Effector memory CD8-positive, alpha-beta T cell (primary cell): ENCODE measurements around the gene MOGAT2.
"Not testable (repeated sequence)": the region's sequence is repeated elsewhere in the genome, so short reads cannot be mapped to it uniquely, and the experiment has no call there.

Source experiments
- ATAC-seq: fragments of 150-1000 bp; cut with Tn5 transposase; replicated peaks from 2 replicates; pipeline ENCODE4 v1.10.0; 2021; ENCODE audit warnings: mild to moderate bottlenecking, moderate library complexity
- DNase-seq, 3 experiments: peaks; one replicate each; pipeline ENCODE4 v3.0.0; 2021
- H3K27ac Mint-ChIP-seq, 2 donors: one replicate each; pipeline ENCODE4 v1.8.0; 2022; ENCODE audit warnings: mild to moderate bottlenecking in 2 of 2, mixed read lengths in 2 of 2, moderate library complexity in 2 of 2
- H3K27me3 Mint-ChIP-seq, 2 donors: one replicate each; pipeline ENCODE4 v1.8.0; 2022; ENCODE audit warnings: mixed read lengths in 2 of 2
- H3K36me3 Mint-ChIP-seq: one replicate; pipeline ENCODE4 v1.8.0; 2022; ENCODE audit warnings: mild to moderate bottlenecking, moderate library complexity, mixed read lengths; ENCODE audit not compliant: insufficient read depth
- H3K4me1 Mint-ChIP-seq, 2 donors: one replicate each; pipeline ENCODE4 v1.8.0; 2022; ENCODE audit warnings: low read depth in 2 of 2, mixed read lengths in 2 of 2
- H3K4me3 Mint-ChIP-seq, 2 donors: one replicate each; pipeline ENCODE4 v1.8.0; 2022; ENCODE audit warnings: mild to moderate bottlenecking in 2 of 2, mixed read lengths in 2 of 2, moderate library complexity in 2 of 2
- H3K9me3 Mint-ChIP-seq, 2 donors: one replicate each; pipeline ENCODE4 v1.8.0; 2022; ENCODE audit warnings: mixed read lengths in 2 of 2

MOGAT2 gene

GRCh38 chr11:75728992-75729391 lies 11.4 kb downstream of the MOGAT2 start:
- no peak for ATAC-seq
- Mint-ChIP-seq H3K27me3 (peaks cover 10 to 23% of the 10 kb centered on the region in 2 donors), H3K9me3 (no peaks in the 10 kb centered on the region), H3K4me1 (no peaks in the 10 kb centered on the region), H3K4me3 (no peak overlapping the region), H3K27ac (no peak overlapping the region), H3K36me3 (no peaks in the 10 kb centered on the region)
- DNase-seq, result no peak

- Mint-ChIP-seq H3K36me3 (no peaks in the 10 kb centered on the region), H3K4me3 (no peak overlapping the region)
- ATAC-seq, result no peak
Measured at GRCh38 chr11:75731095-75731494, 13.5 kb downstream of the MOGAT2 start.

GRCh38 chr11:75733071-75733430 lies 15.4 kb downstream of the MOGAT2 start:
- no peak overlapping the region for H3K4me3 Mint-ChIP-seq
- ATAC-seq (no peak), DNase-seq (no peak)
- H3K9me3 Mint-ChIP-seq, result no peaks in the 10 kb centered on the region
- no peaks in the 10 kb centered on the region for H3K4me1 Mint-ChIP-seq
- no peak overlapping the region for H3K27ac Mint-ChIP-seq
- peaks cover 10 to 47% of the 10 kb centered on the region in 2 donors for H3K27me3 Mint-ChIP-seq
- H3K36me3 Mint-ChIP-seq, result no peaks in the 10 kb centered on the region

More at GRCh38 chr11:75731095-75731494, 13.5 kb downstream of the MOGAT2 start:
- no peaks in the 10 kb centered on the region for H3K4me1 Mint-ChIP-seq
- no peak overlapping the region for H3K27ac Mint-ChIP-seq
- DNase-seq, result no peak
- H3K9me3 Mint-ChIP-seq, result no peaks in the 10 kb centered on the region
- peaks cover 10 to 37% of the 10 kb centered on the region in 2 donors for H3K27me3 Mint-ChIP-seq

- H3K4me1 Mint-ChIP-seq, result no peaks in the 10 kb centered on the region
- H3K27ac Mint-ChIP-seq, result peak overlapping the region in 1 of 2 donors; percentile 23
- H3K27me3 Mint-ChIP-seq, result peaks cover 10 to 49% of the 10 kb centered on the region in 2 donors
- no peak overlapping the region for H3K4me3 Mint-ChIP-seq
- no peak for ATAC-seq
- no peak for DNase-seq
- H3K36me3 Mint-ChIP-seq, result no peaks in the 10 kb centered on the region
- no peaks in the 10 kb centered on the region for H3K9me3 Mint-ChIP-seq
Measured at GRCh38 chr11:75733431-75734107, 15.9 kb downstream of the MOGAT2 start.

- Mint-ChIP-seq H3K9me3 (no peaks in the 10 kb centered on the region), H3K4me1 (no peaks in the 10 kb centered on the region), H3K27me3 (peaks cover 10 to 54% of the 10 kb centered on the region in 2 donors), H3K4me3 (no peak overlapping the region), H3K36me3 (no peaks in the 10 kb centered on the region), H3K27ac (no peak overlapping the region)
- ATAC-seq, result no peak
- no peak for DNase-seq
Measured at GRCh38 chr11:75734491-75735180, 17.0 kb downstream of the MOGAT2 start.

GRCh38 chr11:75735181-75735845 lies 17.7 kb downstream of the MOGAT2 start:
- DNase-seq (no peak), ATAC-seq (no peak)
- no peak overlapping the region for H3K4me3 Mint-ChIP-seq
- H3K36me3 Mint-ChIP-seq, result no peaks in the 10 kb centered on the region
- peaks cover 10 to 54% of the 10 kb centered on the region in 2 donors for H3K27me3 Mint-ChIP-seq
- H3K4me1 Mint-ChIP-seq, result no peaks in the 10 kb centered on the region
- H3K9me3 Mint-ChIP-seq, result no peaks in the 10 kb centered on the region
- no peak overlapping the region for H3K27ac Mint-ChIP-seq

GRCh38 chr11:75737314-75737713 lies 19.7 kb downstream of the MOGAT2 start:
- Mint-ChIP-seq H3K4me1 (no peaks in the 10 kb centered on the region), H3K4me3 (no peak overlapping the region), H3K36me3 (no peaks in the 10 kb centered on the region), H3K9me3 (no peaks in the 10 kb centered on the region), H3K27ac (no peak overlapping the region), H3K27me3 (peaks cover 10 to 46% of the 10 kb centered on the region in 2 donors)
- no peak for DNase-seq
- no peak for ATAC-seq

- no peaks in the 10 kb centered on the region for H3K36me3 Mint-ChIP-seq
- H3K27ac Mint-ChIP-seq, result no peak overlapping the region
- no peak overlapping the region for H3K4me3 Mint-ChIP-seq
- peaks cover 19 to 51% of the 10 kb centered on the region in 2 donors for H3K27me3 Mint-ChIP-seq
- ATAC-seq, result no peak
- no peak for DNase-seq
- H3K4me1 Mint-ChIP-seq, result no peaks in the 10 kb centered on the region
- H3K9me3 Mint-ChIP-seq, result no peaks in the 10 kb centered on the region
Measured at GRCh38 chr11:75740681-75741080, 23.0 kb downstream of the MOGAT2 start.

- ATAC-seq, H3K9me3 Mint-ChIP-seq, H3K4me3 Mint-ChIP-seq, DNase-seq, H3K4me1 Mint-ChIP-seq, H3K27ac Mint-ChIP-seq, H3K36me3 Mint-ChIP-seq: not testable (repeated sequence)
- peaks cover 38 to 63% of the 10 kb centered on the region in 2 donors for H3K27me3 Mint-ChIP-seq
Measured at GRCh38 chr11:75743159-75743558, 25.5 kb downstream of the MOGAT2 start.

GRCh38 chr11:75743711-75744563 lies 26.3 kb downstream of the MOGAT2 start:
- Mint-ChIP-seq H3K27ac (no peak overlapping the region), H3K9me3 (no peaks in the 10 kb centered on the region), H3K4me1 (no peaks in the 10 kb centered on the region), H3K27me3 (peaks cover 38 to 64% of the 10 kb centered on the region in 2 donors), H3K36me3 (no peaks in the 10 kb centered on the region), H3K4me3 (no peak overlapping the region)
- DNase-seq (no peak), ATAC-seq (no peak)

GRCh38 chr11:75745807-75746206 lies 28.2 kb downstream of the MOGAT2 start:
- Mint-ChIP-seq H3K27ac (no peak overlapping the region), H3K36me3 (no peaks in the 10 kb centered on the region), H3K9me3 (no peaks in the 10 kb centered on the region), H3K4me3 (no peak overlapping the region), H3K4me1 (no peaks in the 10 kb centered on the region), H3K27me3 (peaks cover 38 to 62% of the 10 kb centered on the region in 2 donors)
- ATAC-seq, result no peak
- no peak for DNase-seq

- not testable (repeated sequence) for H3K9me3 Mint-ChIP-seq, ATAC-seq, H3K4me3 Mint-ChIP-seq, H3K4me1 Mint-ChIP-seq, DNase-seq, H3K36me3 Mint-ChIP-seq, H3K27ac Mint-ChIP-seq
- H3K27me3 Mint-ChIP-seq, result peaks cover 37 to 48% of the 10 kb centered on the region in 2 donors
Measured at GRCh38 chr11:75748729-75749273, 31.2 kb downstream of the MOGAT2 start.

- H3K4me3 Mint-ChIP-seq, H3K4me1 Mint-ChIP-seq, H3K9me3 Mint-ChIP-seq, DNase-seq, ATAC-seq, H3K27ac Mint-ChIP-seq, H3K36me3 Mint-ChIP-seq, H3K27me3 Mint-ChIP-seq: not testable (repeated sequence)
Measured at GRCh38 chr11:75754933-75755332, 37.3 kb downstream of the MOGAT2 start.
